LNCAP (cell line): Measurements from ENCODE around the gene DCANP1.

Experiments
- CTCF ChIP-seq: fragments of 450-650 bp; IDR thresholded peaks from 2 replicates; pipeline ENCODE4 v1.5.1; 2017; ENCODE audit warnings: mild to moderate bottlenecking

DCANP1 gene

GRCh38 chr5:135450952-135451351 is 3.8 kb upstream of the DCANP1 start:
- TF ChIP-seq CTCF, result no peak

GRCh38 chr5:135450336-135450735 is 3.2 kb upstream of the DCANP1 start:
- no peak for TF ChIP-seq CTCF

GRCh38 chr5:135449644-135450043 is 2.5 kb upstream of the DCANP1 start:
- TF ChIP-seq CTCF, result no peak

- TF ChIP-seq CTCF, result no peak
Measured at GRCh38 chr5:135448791-135449507, 1.8 kb upstream of the DCANP1 start.

- TF ChIP-seq CTCF, result no peak
Measured at GRCh38 chr5:135448071-135448739, 1.1 kb upstream of the DCANP1 start.

- no peak for TF ChIP-seq CTCF
Measured at GRCh38 chr5:135446615-135447014, 533 bp downstream of the DCANP1 start.

GRCh38 chr5:135446206-135446605 is 942 bp downstream of the DCANP1 start:
- no peak for TF ChIP-seq CTCF
